Thyroid gland (tissue), 4 donors: Measurements from ENCODE around the gene TTC21A. TPM values are rescaled to one million over a fixed set of nuclear protein-coding genes. Genes with fewer than 3 reads are reported as not detected.

Experiments used
- DNase-seq, 2 donors: peaks; one replicate each; pipeline ENCODE4 v3.0.0-alpha.2; 2019
- H3K27ac ChIP-seq, 3 donors: fragments of 200-600 bp; sonication (generic); 1 replicate in 2 of 3; 2 replicates in 1 of 3; pipeline ENCODE4 v1.5.1; 2016 to 2019; ENCODE audit warnings: mild to moderate bottlenecking in 1 of 3, moderate library complexity in 1 of 3
- H3K27me3 ChIP-seq: fragments of 200-600 bp; sonication (generic); one replicate; pipeline ENCODE4 v1.5.1; 2019
- H3K36me3 ChIP-seq, 2 donors: fragments of 200-600 bp; sonication (generic); one replicate each; pipeline ENCODE4 v1.5.1; 2016 to 2019
- H3K4me1 ChIP-seq, 2 donors: fragments of 200-600 bp; sonication (generic); one replicate each; pipeline ENCODE4 v1.5.1; 2017 to 2019
- H3K4me3 ChIP-seq, 3 donors: fragments of 200-600 bp; sonication (generic); replicated peaks in 1 of 3; 1 replicate in 2 of 3; 2 replicates in 1 of 3; pipeline ENCODE4 v1.5.1; 2016; ENCODE audit warnings: mild to moderate bottlenecking in 1 of 3
- H3K9me3 ChIP-seq: fragments of 200-600 bp; sonication (generic); one replicate; pipeline ENCODE4 v1.5.1; 2017
- POLR2A ChIP-seq, 2 donors: fragments of 450-650 bp; IDR thresholded peaks; one replicate each; pipeline ENCODE4 v1.6.1; 2017; ENCODE audit warnings: antibody characterized with exemption in 2 of 2, mild to moderate bottlenecking in 2 of 2, moderate library complexity in 1 of 2
- WGBS, 2 donors: methylation state at CpG; one replicate each; pipeline ENCODE4 v1.1.5; 2017; 5-methylcytosine and 5-hydroxymethylcytosine counted together
- intact Hi-C: fragments of 100-400 bp; cut with DNase I; formaldehyde crosslinking; loops from one replicate; pipeline ENCODE4 v1.15.1; 2023
- total RNA-seq, 4 donors: library from RNA; depleted of rRNA; stranded (reverse); fragments of >200 nt; gene quantifications; one replicate each; pipeline ENCODE4 v1.2.3, GENCODE V29; 2016
- TF ChIP-seq, protein P1 (sequence below), 6 experiments: fragments of 200-600 bp in 3 of 6; fragments of 450-650 bp in 3 of 6; sonication (generic) in 3 of 6; IDR thresholded peaks; one replicate each; pipeline ENCODE4 v1.5.1; 2016 to 2019; ENCODE audit warnings: antibody characterized with exemption in 6 of 6, mild to moderate bottlenecking in 2 of 6, inconsistent platforms in 1 of 6, moderate library complexity in 1 of 6

Gene TTC21A
- total RNA-seq, 4 donors from 2014 or later = 8.9 to 17.8 (median 11.7) TPM

DNA sequence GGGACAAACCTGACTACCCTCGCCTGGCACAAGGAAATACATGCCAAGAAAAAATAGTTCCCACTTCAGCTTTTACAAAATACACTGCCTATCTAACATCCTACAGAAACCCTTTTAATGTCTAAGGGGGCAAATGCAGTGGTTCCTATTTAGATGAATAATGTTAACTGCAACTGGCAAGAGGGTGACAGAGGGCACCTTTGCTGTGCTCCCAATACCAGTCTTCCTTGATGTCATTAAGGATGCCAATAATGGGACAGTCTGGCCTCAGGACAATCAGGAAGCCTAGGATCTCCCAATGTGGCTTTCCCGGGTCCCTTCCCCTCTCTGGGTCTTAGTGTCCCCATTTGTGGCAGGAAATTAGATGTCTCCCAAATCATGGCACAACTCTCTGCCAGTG is 32.0 kb downstream of the TTC21A start:
- Histone ChIP-seq H3K27ac (peak overlapping the region; percentile 89 to 94 (median 92)), H3K4me1 (peaks cover 45 to 64% of the 10 kb centered on the region in 2 donors), H3K27me3 (no peaks in the 10 kb centered on the region), H3K9me3 (no peaks in the 10 kb centered on the region), H3K4me3 (no peak overlapping the region), H3K36me3 (peaks cover 20 to 25% of the 10 kb centered on the region in 2 donors)
- no peak for DNase-seq
- intact Hi-C loops = no loop called here
- 61 to 80% methylated on average over 1 to 2 of the region's 2 CpGs for whole genome bisulfite sequencing, 2 donors
- no peak for TF ChIP-seq POLR2A (IDR thresholded peaks at IDR 0.05)

DNA sequence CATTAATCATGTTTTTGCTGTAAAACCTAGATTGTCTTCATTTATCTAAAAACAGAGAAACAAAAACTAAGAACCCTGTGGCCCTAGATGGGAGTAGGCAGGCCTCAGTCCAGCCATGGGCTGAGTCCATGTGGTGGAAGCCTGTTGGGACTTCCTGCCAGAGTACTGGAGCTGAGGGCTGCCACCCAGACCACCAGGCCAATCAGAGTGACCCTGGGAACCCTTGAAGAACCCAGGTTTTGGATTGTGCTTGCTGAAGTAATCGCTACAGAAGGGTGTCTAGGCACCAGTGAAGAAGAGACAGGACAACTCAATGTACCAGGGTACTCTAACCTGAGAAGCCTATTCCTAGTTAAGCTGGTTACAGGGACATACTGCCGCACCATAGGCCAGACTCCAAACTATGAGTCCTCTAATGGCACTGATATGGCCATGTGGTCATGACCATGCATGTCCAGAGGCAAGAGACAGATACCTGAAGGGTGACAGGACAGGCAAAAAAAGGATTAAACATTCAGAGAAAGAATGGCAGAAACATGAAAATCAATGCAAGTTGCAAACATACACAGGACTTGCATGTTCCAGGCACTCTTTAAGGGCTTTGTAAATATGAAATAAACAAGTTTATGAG is 33.0 kb downstream of the TTC21A start:
- no peak overlapping the region for H3K4me3 ChIP-seq
- intact Hi-C loops = loop anchor here (5.0 kb wide), 1 partner anchor 42 kb away; no protein-coding TSS in a partner anchor
- 84 to 85% methylated on average over 2 of the region's 2 CpGs for WGBS, 2 donors
- H3K36me3 ChIP-seq = peaks cover 30 to 35% of the 10 kb centered on the region in 2 donors
- peak overlapping the region; percentile 89 to 94 (median 92) for H3K27ac ChIP-seq
- no peaks in the 10 kb centered on the region for H3K27me3 ChIP-seq
- no peaks in the 10 kb centered on the region for H3K9me3 ChIP-seq
- DNase-seq = no peak
- H3K4me1 ChIP-seq = peaks cover 42 to 59% of the 10 kb centered on the region in 2 donors
- TF ChIP-seq POLR2A (IDR thresholded peaks at IDR 0.05) = no peak
- TF ChIP-seq, protein P1, sequence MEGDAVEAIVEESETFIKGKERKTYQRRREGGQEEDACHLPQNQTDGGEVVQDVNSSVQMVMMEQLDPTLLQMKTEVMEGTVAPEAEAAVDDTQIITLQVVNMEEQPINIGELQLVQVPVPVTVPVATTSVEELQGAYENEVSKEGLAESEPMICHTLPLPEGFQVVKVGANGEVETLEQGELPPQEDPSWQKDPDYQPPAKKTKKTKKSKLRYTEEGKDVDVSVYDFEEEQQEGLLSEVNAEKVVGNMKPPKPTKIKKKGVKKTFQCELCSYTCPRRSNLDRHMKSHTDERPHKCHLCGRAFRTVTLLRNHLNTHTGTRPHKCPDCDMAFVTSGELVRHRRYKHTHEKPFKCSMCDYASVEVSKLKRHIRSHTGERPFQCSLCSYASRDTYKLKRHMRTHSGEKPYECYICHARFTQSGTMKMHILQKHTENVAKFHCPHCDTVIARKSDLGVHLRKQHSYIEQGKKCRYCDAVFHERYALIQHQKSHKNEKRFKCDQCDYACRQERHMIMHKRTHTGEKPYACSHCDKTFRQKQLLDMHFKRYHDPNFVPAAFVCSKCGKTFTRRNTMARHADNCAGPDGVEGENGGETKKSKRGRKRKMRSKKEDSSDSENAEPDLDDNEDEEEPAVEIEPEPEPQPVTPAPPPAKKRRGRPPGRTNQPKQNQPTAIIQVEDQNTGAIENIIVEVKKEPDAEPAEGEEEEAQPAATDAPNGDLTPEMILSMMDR (IDR thresholded peaks at IDR 0.05) = no peak

DNA sequence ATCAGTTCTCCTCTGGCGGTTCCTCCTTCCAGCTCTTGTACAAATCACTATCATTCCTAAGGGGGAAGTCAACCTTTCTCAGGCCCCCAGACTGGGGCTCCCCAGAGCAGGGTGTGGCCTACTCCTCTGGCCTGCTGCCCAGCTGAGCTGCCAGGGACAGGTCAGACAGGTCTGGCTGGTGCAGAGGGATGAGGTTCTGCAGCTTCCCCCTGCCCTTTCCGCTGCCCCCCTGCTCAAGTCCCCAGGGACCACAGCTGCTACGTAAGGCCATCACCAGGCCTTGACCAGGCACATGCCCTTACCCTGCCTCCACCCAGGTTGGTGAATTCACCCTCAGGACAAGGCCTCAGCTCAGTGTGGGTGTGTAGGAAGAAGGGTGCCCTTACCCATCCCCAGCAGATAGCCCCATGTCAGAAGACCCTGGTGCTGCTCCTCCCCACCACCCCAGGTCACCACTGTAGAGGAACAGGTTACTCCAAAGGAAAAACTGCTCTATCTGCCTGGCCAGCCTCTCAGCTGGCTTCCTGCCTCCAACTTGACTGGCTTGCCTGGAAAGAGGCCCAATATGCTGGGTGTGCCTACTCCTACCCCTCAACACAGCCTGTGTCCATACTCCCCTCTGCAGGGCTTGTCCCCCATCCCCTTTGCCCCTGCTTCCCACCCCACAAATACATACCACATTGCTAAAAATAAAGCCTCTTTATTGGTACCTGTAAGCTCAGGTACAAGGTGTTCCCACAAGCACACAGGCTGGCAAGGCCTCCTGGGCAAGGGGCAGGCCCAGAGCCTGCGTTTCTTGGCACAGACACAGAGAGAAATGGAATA is 33.9 kb downstream of the TTC21A start:
- 25 to 27% methylated on average over 2 of the region's 4 CpGs for WGBS, 2 donors
- Histone ChIP-seq H3K9me3 (no peaks in the 10 kb centered on the region), H3K4me1 (peaks cover 45 to 58% of the 10 kb centered on the region in 2 donors), H3K36me3 (peaks cover 40 to 44% of the 10 kb centered on the region in 2 donors), H3K27me3 (no peaks in the 10 kb centered on the region), H3K27ac (peak overlapping the region; percentile 89 to 94 (median 92)), H3K4me3 (no peak overlapping the region)
- peak; percentile 95 to 96 for DNase-seq
- intact Hi-C loops = loop anchor here (5.0 kb wide), 1 partner anchor 41 kb away; no protein-coding TSS in a partner anchor
- TF ChIP-seq, protein P1 (IDR thresholded peaks at IDR 0.05) = no peak
- TF ChIP-seq POLR2A (IDR thresholded peaks at IDR 0.05) = peak in 1 of 2 donors; percentile 21

DNA sequence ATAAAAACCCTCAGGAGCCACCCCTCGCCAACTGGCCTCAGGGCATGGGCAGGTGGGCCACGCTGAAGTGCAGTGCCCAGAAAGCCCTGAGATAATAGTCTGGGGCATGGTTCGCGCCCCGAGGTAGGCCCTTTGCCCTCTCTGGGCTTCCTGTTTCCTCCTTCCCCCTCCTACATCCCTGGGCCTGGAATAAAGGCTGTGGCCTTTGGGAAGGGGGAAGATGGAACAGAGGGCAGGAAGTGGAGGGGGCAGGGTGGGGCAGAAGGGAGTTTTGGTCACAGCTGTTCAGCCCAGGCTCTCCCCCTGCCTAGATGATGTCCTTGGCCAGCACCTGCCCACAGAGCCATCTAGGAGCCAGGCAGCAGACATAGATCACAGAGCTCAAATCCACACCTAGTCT is 34.6 kb downstream of the TTC21A start:
- WGBS, 2 donors = 58 to 79% methylated on average over 5 of the region's 5 CpGs
- no peak for DNase-seq
- no peaks in the 10 kb centered on the region for H3K27me3 ChIP-seq
- no peak for TF ChIP-seq POLR2A (IDR thresholded peaks at IDR 0.05)
- TF ChIP-seq, protein P1 (IDR thresholded peaks at IDR 0.05) = no peak
- intact Hi-C loops = loop anchor here (5.0 kb wide), 1 partner anchor 40 kb away; no protein-coding TSS in a partner anchor
- H3K9me3 ChIP-seq = no peaks in the 10 kb centered on the region
- no peak overlapping the region for H3K4me3 ChIP-seq
- peak overlapping the region; percentile 89 to 94 (median 92) for H3K27ac ChIP-seq
- peaks cover 42 to 46% of the 10 kb centered on the region in 2 donors for H3K36me3 ChIP-seq
- H3K4me1 ChIP-seq = peaks cover 52 to 60% of the 10 kb centered on the region in 2 donors

DNA sequence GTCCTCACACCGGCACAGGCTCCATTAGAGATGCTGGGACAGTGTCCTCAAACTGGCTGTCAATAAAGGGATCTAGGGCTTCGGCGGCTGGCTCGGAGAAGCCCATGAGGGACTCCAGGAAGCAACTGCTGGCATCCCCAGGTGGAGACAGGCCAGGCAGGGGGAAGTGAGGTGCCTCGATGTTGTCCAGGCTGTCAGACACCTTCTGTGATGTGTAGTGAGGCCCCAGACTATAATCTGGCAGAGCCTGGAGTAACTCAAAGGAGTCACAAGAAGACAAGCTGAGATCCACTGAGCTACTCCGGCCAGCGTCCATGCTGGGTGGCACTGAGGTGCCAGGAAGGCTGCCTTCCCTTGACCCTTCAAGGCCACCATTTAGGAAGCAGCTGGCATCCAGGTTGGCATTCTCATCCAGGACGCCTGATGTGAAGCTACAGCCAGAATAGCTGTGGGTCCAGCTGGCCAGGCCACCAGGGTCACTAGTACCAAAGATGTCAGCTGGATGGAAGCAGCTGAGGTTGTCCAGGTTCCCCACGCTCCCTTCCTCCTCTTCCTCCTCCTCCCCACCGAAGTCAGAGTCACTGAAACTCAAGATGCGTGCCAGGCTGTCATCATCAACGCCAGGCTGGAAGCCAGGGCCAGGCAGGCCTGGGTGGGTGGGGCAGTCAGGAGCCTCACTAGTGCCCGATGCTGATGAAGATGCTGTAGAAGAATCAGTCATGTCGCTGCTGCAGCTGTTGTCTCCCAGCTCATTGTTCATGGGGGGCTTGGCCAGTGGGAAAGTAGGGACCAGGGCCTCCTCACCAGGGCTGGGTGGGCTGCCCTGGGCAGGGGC is 35.8 kb downstream of the TTC21A start:
- DNase-seq = no peak
- Histone ChIP-seq H3K9me3 (no peaks in the 10 kb centered on the region), H3K27ac (peak overlapping the region in 2 of 3 donors; percentile 89 to 92), H3K36me3 (peaks cover 42 to 46% of the 10 kb centered on the region in 2 donors), H3K27me3 (no peaks in the 10 kb centered on the region), H3K4me3 (no peak overlapping the region), H3K4me1 (peaks cover 64 to 72% of the 10 kb centered on the region in 2 donors)
- TF ChIP-seq, protein P1 (IDR thresholded peaks at IDR 0.05) = no peak
- intact Hi-C loops = loop anchor here (5.0 kb wide), 1 partner anchor 39 kb away; no protein-coding TSS in a partner anchor
- WGBS, 2 donors = 88 to 95% methylated on average over 13 to 14 of the region's 14 CpGs
